ENCODE results near the gene SLC27A3. TPM values are rescaled to one million over a fixed set of nuclear protein-coding genes. Genes with fewer than 3 reads are reported as not detected.

Gene SLC27A3
- total and polyA plus RNA-seq, 2 donors (not counting 3 experiments of a cell fraction or from before 2014, with no cell fraction given): 26.6 to 34.3 TPM

- Histone ChIP-seq H3K79me2 (ENCODE audit: control insufficient read depth, insufficient read depth, low read length) (peaks cover 2% of the 10 kb centered on the region), H3K4me1 (ENCODE audit: control insufficient read depth, extremely low read depth, insufficient read depth, low read length) (no peaks in the 10 kb centered on the region), H3K4me3 (replicated peaks in 1 of 3; ENCODE audit: insufficient read depth in 1 of 3, low read depth in 1 of 3, low read length in 3 of 3) (no peak overlapping the region), H4K20me1 (replicated peaks; ENCODE audit: control insufficient read depth, extremely low read depth, insufficient read depth, low read length) (no peaks in the 10 kb centered on the region), H3K4me2 (ENCODE audit: insufficient read depth, low read length) (no peak overlapping the region), H3K36me3 (ENCODE audit: control insufficient read depth in 2 of 2, extremely low read depth in 1 of 2, insufficient read depth in 2 of 2, low read length in 2 of 2) (peaks cover 2 to 13% of the 10 kb centered on the region in 2 experiments), H3K9me3 (replicated peaks; ENCODE audit: control insufficient read depth, insufficient read depth, low read length) (no peaks in the 10 kb centered on the region), H3K27me3 (ENCODE audit: control insufficient read depth in 2 of 2, insufficient read depth in 2 of 2, low read length in 2 of 2) (no peaks in the 10 kb centered on the region), H2AFZ (ENCODE audit: low read depth, low read length) (no peak overlapping the region), H3K9me1 (replicated peaks; ENCODE audit: control insufficient read depth, extremely low read depth, insufficient read depth, low read length) (no peaks in the 10 kb centered on the region), H3K27ac (ENCODE audit: insufficient read depth, low read depth, low read length) (no peak overlapping the region), H3K9ac (replicated peaks; ENCODE audit: extremely low read depth, insufficient read depth, low read length) (no peak overlapping the region)
- TSS peak; percentile 10 for BruUV-seq (replicated peaks)
- dilution Hi-C loops (cut with MboI; ENCODE audit: extremely low pct_ligation_motif_present, low sequenced_read_pairs) (no loop called here), intact Hi-C loops (cut with micrococcal nuclease) (no loop called here)
- POLR2A ChIA-PET: no interaction called here
- FAIRE-seq (no peak), DNase-seq (ENCODE audit: low read depth, low spot score) (no peak)
- TF ChIP-seq EZH2 (IDR thresholded peaks at IDR 0.05; ENCODE audit: borderline replicate concordance, low read depth, low read length, severe bottlenecking) (no peak), MYC (IDR thresholded peaks at IDR 0.05; ENCODE audit: low read depth, low read length) (no peak)
- TF ChIP-seq, protein P1, sequence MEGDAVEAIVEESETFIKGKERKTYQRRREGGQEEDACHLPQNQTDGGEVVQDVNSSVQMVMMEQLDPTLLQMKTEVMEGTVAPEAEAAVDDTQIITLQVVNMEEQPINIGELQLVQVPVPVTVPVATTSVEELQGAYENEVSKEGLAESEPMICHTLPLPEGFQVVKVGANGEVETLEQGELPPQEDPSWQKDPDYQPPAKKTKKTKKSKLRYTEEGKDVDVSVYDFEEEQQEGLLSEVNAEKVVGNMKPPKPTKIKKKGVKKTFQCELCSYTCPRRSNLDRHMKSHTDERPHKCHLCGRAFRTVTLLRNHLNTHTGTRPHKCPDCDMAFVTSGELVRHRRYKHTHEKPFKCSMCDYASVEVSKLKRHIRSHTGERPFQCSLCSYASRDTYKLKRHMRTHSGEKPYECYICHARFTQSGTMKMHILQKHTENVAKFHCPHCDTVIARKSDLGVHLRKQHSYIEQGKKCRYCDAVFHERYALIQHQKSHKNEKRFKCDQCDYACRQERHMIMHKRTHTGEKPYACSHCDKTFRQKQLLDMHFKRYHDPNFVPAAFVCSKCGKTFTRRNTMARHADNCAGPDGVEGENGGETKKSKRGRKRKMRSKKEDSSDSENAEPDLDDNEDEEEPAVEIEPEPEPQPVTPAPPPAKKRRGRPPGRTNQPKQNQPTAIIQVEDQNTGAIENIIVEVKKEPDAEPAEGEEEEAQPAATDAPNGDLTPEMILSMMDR (IDR thresholded peaks at IDR 0.05; ENCODE audit: extremely low read depth in 1 of 2, insufficient read depth in 1 of 2, low read depth in 1 of 2, low read length in 2 of 2): no peak
- TF ChIP-seq, protein P2, sequence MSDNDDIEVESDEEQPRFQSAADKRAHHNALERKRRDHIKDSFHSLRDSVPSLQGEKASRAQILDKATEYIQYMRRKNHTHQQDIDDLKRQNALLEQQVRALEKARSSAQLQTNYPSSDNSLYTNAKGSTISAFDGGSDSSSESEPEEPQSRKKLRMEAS (IDR thresholded peaks at IDR 0.05; ENCODE audit: insufficient read depth, insufficient read length): no peak
- CTCF ChIA-PET: interaction anchor here (0.6 to 2.0 kb wide), 4 partner anchors 9 to 159 kb away, joined by 3 to 6 read pairs (median 4); partner anchors contain the start of gene RAB13
Measured at GRCh38 chr1:153827168-153827964, 52.2 kb downstream of the SLC27A3 start.

Small RNA genes within 50 kb of the gene (small RNA-seq; reads per million reads assigned to genes)
- not detected for gene RF00019 (ENCODE audit: insufficient read depth, insufficient read length, low read depth, low replicate concordance)

Other genes with a start within 250 kb of the SLC27A3 start
- gene S100A6, start 239.4 kb upstream of the SLC27A3 start, total RNA-seq: 908 and 937 TPM in 2 replicates
- 552 and 1,048 TPM in 2 replicates for gene S100A6, start 239.4 kb upstream of the SLC27A3 start, polyA plus RNA-seq
- not detected in 2 replicates for gene S100A5, start 234.5 kb upstream of the SLC27A3 start, total RNA-seq
- gene S100A5, start 234.5 kb upstream of the SLC27A3 start, polyA plus RNA-seq: not detected in 2 replicates
- not detected in 2 replicates for gene S100A4, start 229.6 kb upstream of the SLC27A3 start, total RNA-seq
- 0.62 and 1.1 TPM in 2 replicates for gene S100A4, start 229.6 kb upstream of the SLC27A3 start, polyA plus RNA-seq
- gene S100A3, start 226.1 kb upstream of the SLC27A3 start, total RNA-seq: 0.42 TPM in 1 of 2 replicates, not detected in the other
- 1.3 and 1.9 TPM in 2 replicates for gene S100A3, start 226.1 kb upstream of the SLC27A3 start, polyA plus RNA-seq
- gene S100A2, start 209.6 kb upstream of the SLC27A3 start, total RNA-seq: 4.0 and 4.4 TPM in 2 replicates
- gene S100A2, start 209.6 kb upstream of the SLC27A3 start, polyA plus RNA-seq: 3.9 and 4.3 TPM in 2 replicates
- gene S100A16, start 162.3 kb upstream of the SLC27A3 start, total RNA-seq: 545 and 701 TPM in 2 replicates
- 1,770 and 2,016 TPM in 2 replicates for gene S100A16, start 162.3 kb upstream of the SLC27A3 start, polyA plus RNA-seq
- gene S100A14, start 159.1 kb upstream of the SLC27A3 start, total RNA-seq: 0.35 TPM in 1 of 2 replicates, not detected in the other
- gene S100A14, start 159.1 kb upstream of the SLC27A3 start, polyA plus RNA-seq: 0.10 TPM in 1 of 2 replicates, not detected in the other
- gene S100A13, start 147.9 kb upstream of the SLC27A3 start, total RNA-seq: 155 and 255 TPM in 2 replicates
- gene S100A13, start 147.9 kb upstream of the SLC27A3 start, polyA plus RNA-seq: 332 and 360 TPM in 2 replicates
- gene S100A1, start 147.0 kb upstream of the SLC27A3 start, total RNA-seq: not detected in 2 replicates
- gene S100A1, start 147.0 kb upstream of the SLC27A3 start, polyA plus RNA-seq: not detected in 2 replicates
- gene CHTOP, start 141.3 kb upstream of the SLC27A3 start, total RNA-seq: 72.1 and 74.4 TPM in 2 replicates
- 47.1 and 62.0 TPM in 2 replicates for gene CHTOP, start 141.3 kb upstream of the SLC27A3 start, polyA plus RNA-seq
- 36.5 and 36.8 TPM in 2 replicates for gene SNAPIN, start 116.7 kb upstream of the SLC27A3 start, total RNA-seq
- gene SNAPIN, start 116.7 kb upstream of the SLC27A3 start, polyA plus RNA-seq: 47.3 and 55.1 TPM in 2 replicates
- gene ILF2, start 104.4 kb upstream of the SLC27A3 start, total RNA-seq: 271 TPM in 2 replicates
- gene ILF2, start 104.4 kb upstream of the SLC27A3 start, polyA plus RNA-seq: 289 and 303 TPM in 2 replicates
- 9.8 and 10.5 TPM in 2 replicates for gene NPR1, start 96.7 kb upstream of the SLC27A3 start, total RNA-seq
- gene NPR1, start 96.7 kb upstream of the SLC27A3 start, polyA plus RNA-seq: 13.3 and 13.8 TPM in 2 replicates
- 56.1 and 63.1 TPM in 2 replicates for gene INTS3, start 47.4 kb upstream of the SLC27A3 start, total RNA-seq
- 61.9 and 75.9 TPM in 2 replicates for gene INTS3, start 47.4 kb upstream of the SLC27A3 start, polyA plus RNA-seq
- 46.3 and 49.2 TPM in 2 replicates for gene GATAD2B, start 147.6 kb downstream of the SLC27A3 start, total RNA-seq
- gene GATAD2B, start 147.6 kb downstream of the SLC27A3 start, polyA plus RNA-seq: 6.4 and 8.5 TPM in 2 replicates
- 54.3 and 57.8 TPM in 2 replicates for gene DENND4B, start 171.3 kb downstream of the SLC27A3 start, total RNA-seq
- 35.6 and 45.6 TPM in 2 replicates for gene DENND4B, start 171.3 kb downstream of the SLC27A3 start, polyA plus RNA-seq
- gene CRTC2, start 183.2 kb downstream of the SLC27A3 start, total RNA-seq: 39.0 and 42.2 TPM in 2 replicates
- gene CRTC2, start 183.2 kb downstream of the SLC27A3 start, polyA plus RNA-seq: 40.2 and 47.5 TPM in 2 replicates
- gene SLC39A1, start 188.1 kb downstream of the SLC27A3 start, total RNA-seq: 75.8 and 77.1 TPM in 2 replicates
- gene SLC39A1, start 188.1 kb downstream of the SLC27A3 start, polyA plus RNA-seq: 98.0 and 111 TPM in 2 replicates
- 8.1 and 9.9 TPM in 2 replicates for gene CREB3L4, start 192.5 kb downstream of the SLC27A3 start, total RNA-seq
- 11.7 and 12.1 TPM in 2 replicates for gene CREB3L4, start 192.5 kb downstream of the SLC27A3 start, polyA plus RNA-seq
- gene JTB, start 202.3 kb downstream of the SLC27A3 start, total RNA-seq: 89.0 and 90.2 TPM in 2 replicates
- gene JTB, start 202.3 kb downstream of the SLC27A3 start, polyA plus RNA-seq: 144 and 149 TPM in 2 replicates
- 124 and 135 TPM in 2 replicates for gene RAB13, start 210.9 kb downstream of the SLC27A3 start, total RNA-seq
- gene RAB13, start 210.9 kb downstream of the SLC27A3 start, polyA plus RNA-seq: 54.6 and 76.0 TPM in 2 replicates
- gene RPS27, start 215.4 kb downstream of the SLC27A3 start, total RNA-seq: 1,120 and 1,234 TPM in 2 replicates
- gene RPS27, start 215.4 kb downstream of the SLC27A3 start, polyA plus RNA-seq: 1,521 and 1,700 TPM in 2 replicates